Stimulated activated naive CD8-positive, alpha-beta T cell treated with anti-CD3 and anti-CD28 coated beads, Interleukin-15, amount 100 ng/mL, for 72 hours (primary cell): ENCODE results near the gene HECTD3.

Source experiments
- ATAC-seq: fragments of 150-1000 bp; cut with Tn5 transposase; 2 replicates; pipeline ENCODE4 v1.10.0; 2021; ENCODE audit warnings: mild to moderate bottlenecking, moderate library complexity
- DNase-seq, 2 donors: peaks; one replicate each; pipeline ENCODE4 v3.0.0; 2021 to 2022
- H3K27ac Mint-ChIP-seq, 2 donors: one replicate each; pipeline ENCODE4 v1.8.0; 2022; ENCODE audit warnings: mild to moderate bottlenecking in 2 of 2, mixed read lengths in 2 of 2, moderate library complexity in 2 of 2
- H3K27me3 Mint-ChIP-seq: one replicate; pipeline ENCODE4 v1.8.0; 2022; ENCODE audit warnings: mixed read lengths
- H3K4me1 Mint-ChIP-seq: one replicate; pipeline ENCODE4 v1.8.0; 2022; ENCODE audit warnings: mild to moderate bottlenecking, mixed read lengths
- H3K4me3 Mint-ChIP-seq, 2 donors: one replicate each; pipeline ENCODE4 v1.8.0; 2022; ENCODE audit warnings: mild to moderate bottlenecking in 2 of 2, mixed read lengths in 2 of 2, moderate library complexity in 1 of 2
- H3K9me3 Mint-ChIP-seq, 2 donors: one replicate each; pipeline ENCODE4 v1.8.0; 2022; ENCODE audit warnings: mixed read lengths in 2 of 2

HECTD3 gene

DNA sequence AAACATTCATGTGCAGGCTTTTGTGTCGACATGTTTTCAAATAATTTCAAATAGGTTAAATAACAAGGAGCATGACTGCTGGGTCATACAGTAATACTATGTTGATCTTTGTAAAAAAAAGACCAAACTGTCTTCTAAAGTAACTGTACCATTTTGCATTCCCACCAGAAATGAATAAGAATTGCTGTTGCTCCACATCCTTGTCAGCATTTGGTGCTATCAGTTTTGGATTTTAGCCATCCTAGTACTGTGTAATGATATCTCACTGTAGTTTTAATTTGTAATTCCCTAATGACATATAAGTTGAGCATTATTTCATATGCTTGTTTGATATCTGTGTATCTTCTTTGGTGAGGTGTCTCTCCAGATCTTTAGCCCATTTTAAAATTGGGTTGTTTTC is 12.5 kb upstream of the HECTD3 start:
- DNase-seq (no peak), ATAC-seq (no peak)
- no peak overlapping the region for H3K27ac Mint-ChIP-seq
- H3K27me3 Mint-ChIP-seq, result no peaks in the 10 kb centered on the region
- H3K9me3 Mint-ChIP-seq, result no peaks in the 10 kb centered on the region
- peaks cover 25% of the 10 kb centered on the region for H3K4me1 Mint-ChIP-seq
- H3K4me3 Mint-ChIP-seq, result no peak overlapping the region

- Mint-ChIP-seq H3K27me3 (no peaks in the 10 kb centered on the region), H3K4me1 (peaks cover 19% of the 10 kb centered on the region), H3K27ac (peak overlapping the region in 1 of 2 donors; percentile 29)
These were observed 7.6 kb upstream of the HECTD3 start for GRCh38 chr1:45018599-45019230.

GRCh38 chr1:45016767-45017166 is 5.6 kb upstream of the HECTD3 start:
- Mint-ChIP-seq H3K4me1 (peaks cover 32% of the 10 kb centered on the region), H3K27ac (no peak overlapping the region), H3K27me3 (no peaks in the 10 kb centered on the region)

More at GRCh38 chr1:45018599-45019230, 7.6 kb upstream of the HECTD3 start:
- peak; percentile 92 for ATAC-seq
- H3K4me3 Mint-ChIP-seq, result no peak overlapping the region
- H3K9me3 Mint-ChIP-seq, result no peaks in the 10 kb centered on the region
- peak; percentile 55 to 70 for DNase-seq

DNA sequence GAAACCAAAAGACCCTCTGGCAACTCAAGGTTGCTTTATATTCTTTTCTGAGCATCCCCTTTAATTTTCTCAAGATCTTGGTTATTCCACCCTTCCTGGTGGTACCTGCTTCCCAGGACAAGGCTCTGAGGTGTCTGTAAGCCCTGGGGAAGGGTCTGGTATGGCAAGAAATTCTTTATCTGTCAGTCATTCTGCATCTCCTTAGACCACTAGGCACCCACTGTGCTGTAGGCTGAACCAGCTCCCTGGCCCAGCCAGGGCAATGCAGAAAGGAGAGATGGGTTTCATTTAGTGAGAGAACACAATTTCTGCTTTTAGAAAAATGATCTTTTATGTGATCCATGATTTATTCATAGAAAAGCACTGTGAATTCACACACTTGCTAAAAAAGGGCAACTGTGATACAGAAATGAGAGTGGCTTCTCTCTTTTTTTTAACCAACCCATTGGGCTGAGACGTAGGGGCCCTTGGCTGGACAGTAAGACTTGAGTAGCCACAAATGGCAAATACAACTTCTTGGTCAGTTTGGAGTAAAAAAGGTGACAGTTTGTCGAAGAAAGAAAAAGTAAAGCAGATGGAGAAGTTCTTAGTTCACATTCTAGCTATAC is 5.1 kb upstream of the HECTD3 start:
- H3K4me1 Mint-ChIP-seq, result peaks cover 37% of the 10 kb centered on the region

More at GRCh38 chr1:45016767-45017166, 5.6 kb upstream of the HECTD3 start:
- no peak for DNase-seq
- Mint-ChIP-seq H3K9me3 (no peaks in the 10 kb centered on the region), H3K4me3 (no peak overlapping the region)
- ATAC-seq, result no peak

DNA sequence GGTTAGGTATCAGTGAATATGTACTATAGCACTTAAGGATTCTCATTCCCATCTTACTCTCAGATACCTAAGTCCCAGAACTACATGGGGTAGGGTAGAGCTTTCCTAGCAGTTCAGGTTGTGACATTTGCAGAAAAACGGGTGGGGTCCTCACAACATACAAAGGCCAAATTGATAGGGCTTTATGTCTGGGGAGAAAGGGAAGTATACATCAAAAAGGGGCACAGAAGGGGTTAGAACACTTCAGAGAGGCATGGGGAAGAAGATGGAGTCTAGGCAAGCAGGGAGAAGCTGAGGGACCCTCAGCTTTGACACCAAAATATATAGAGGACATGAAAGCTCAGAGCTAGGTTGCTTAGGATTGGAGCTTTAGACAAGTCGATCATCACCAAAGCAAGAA is 4.6 kb upstream of the HECTD3 start:
- no peaks in the 10 kb centered on the region for H3K27me3 Mint-ChIP-seq
- H3K4me1 Mint-ChIP-seq, result peaks cover 37% of the 10 kb centered on the region
- no peaks in the 10 kb centered on the region for H3K9me3 Mint-ChIP-seq
- no peak for DNase-seq
- no peak overlapping the region for H3K27ac Mint-ChIP-seq
- no peak for ATAC-seq
- H3K4me3 Mint-ChIP-seq, result no peak overlapping the region

More for the DNA sequence above, 5.1 kb upstream of the HECTD3 start:
- Mint-ChIP-seq H3K27ac (no peak overlapping the region), H3K27me3 (no peaks in the 10 kb centered on the region), H3K9me3 (no peaks in the 10 kb centered on the region), H3K4me3 (no peak overlapping the region)
- no peak for ATAC-seq
- DNase-seq, result no peak

- Mint-ChIP-seq H3K4me3 (peak overlapping the region; percentile 50 to 95), H3K27me3 (no peaks in the 10 kb centered on the region), H3K27ac (no peak overlapping the region), H3K9me3 (no peaks in the 10 kb centered on the region), H3K4me1 (peaks cover 48% of the 10 kb centered on the region)
- no peak for ATAC-seq
- DNase-seq, result peak; percentile 79 to 81
These were observed 3.4 kb upstream of the HECTD3 start for GRCh38 chr1:45014321-45015028.

- Mint-ChIP-seq H3K27me3 (no peaks in the 10 kb centered on the region), H3K9me3 (no peaks in the 10 kb centered on the region), H3K4me1 (peaks cover 53% of the 10 kb centered on the region), H3K27ac (no peak overlapping the region), H3K4me3 (peak overlapping the region; percentile 88 to 95)
- ATAC-seq, result no peak
- no peak for DNase-seq
These were observed 2.6 kb upstream of the HECTD3 start for GRCh38 chr1:45013551-45014209.

DNA sequence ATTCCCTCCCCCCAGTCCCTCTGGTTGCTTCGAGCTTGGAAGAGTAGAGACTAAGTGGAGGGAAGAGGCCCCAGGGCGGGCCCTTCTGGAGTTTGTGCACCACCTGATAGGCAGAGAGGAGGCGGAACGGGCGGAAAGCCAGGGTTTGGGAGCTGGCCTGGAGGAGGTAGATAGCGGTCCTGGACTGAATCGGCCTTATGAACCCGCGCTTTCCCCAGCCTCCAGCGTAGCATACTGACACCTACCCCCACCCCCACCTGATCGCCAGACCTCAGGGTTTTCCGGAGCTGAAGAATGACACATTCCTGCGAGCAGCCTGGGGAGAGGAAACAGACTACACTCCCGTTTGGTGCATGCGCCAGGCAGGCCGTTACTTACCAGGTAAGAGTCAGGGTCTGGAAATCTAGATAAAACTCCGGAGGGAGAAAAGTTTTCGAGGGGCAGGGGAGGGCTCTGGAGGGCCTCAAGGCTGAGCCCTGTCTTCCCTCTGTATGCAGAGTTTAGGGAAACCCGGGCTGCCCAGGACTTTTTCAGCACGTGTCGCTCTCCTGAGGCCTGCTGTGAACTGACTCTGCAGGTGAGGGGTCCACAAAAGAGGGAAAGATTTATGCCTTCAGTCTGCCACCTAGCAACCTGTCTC is 1.6 kb upstream of the HECTD3 start:
- DNase-seq (peak; percentile 25 to 35), ATAC-seq (peak; percentile 11)
- H3K4me3 Mint-ChIP-seq, result peak overlapping the region; percentile 88 to 95
- no peaks in the 10 kb centered on the region for H3K27me3 Mint-ChIP-seq
- H3K4me1 Mint-ChIP-seq, result peaks cover 50% of the 10 kb centered on the region
- no peaks in the 10 kb centered on the region for H3K9me3 Mint-ChIP-seq
- H3K27ac Mint-ChIP-seq, result peak overlapping the region; percentile 65 to 93

DNA sequence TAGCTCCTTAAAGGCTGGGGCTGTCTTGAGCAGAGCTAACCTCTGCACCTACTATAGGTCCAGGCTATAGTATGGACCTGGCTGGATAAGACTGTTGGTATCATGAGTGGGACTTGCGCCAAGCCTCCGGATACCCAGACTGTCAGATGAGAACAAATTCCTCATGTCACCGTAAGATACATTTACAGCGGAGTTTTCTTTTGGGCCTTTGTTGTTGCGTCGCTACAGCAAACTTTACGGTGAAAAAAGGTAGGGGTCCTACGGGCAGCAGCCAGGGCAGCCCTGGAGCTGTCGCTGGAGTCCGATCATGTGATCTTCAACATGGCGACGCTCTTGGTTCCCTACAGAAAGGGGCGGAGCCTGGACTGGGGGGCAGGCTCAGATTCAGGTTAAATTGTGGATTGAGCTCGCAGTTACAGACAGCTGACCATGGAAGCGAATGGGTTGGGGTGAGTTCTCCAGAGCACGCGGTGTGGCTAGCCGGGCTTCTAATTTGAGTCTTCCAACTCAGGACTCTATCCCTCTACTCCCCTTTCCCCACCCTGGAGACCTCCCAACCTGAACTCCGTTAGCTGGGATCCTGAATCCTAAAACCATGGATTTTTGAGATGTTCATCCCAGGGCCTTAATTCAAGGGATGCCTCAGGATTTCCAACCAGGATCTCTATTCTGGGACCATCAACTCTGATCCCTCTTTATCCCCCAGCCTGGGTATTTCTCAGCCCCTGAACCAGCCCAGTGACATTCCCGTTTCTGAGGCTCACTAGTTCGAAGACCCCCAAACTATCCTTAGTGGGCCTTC is 914 bp upstream of the HECTD3 start, which contains the start of gene UROD:
Gene UROD, plus strand, starts transcription at position 418 of the 802 bp plus-strand sequence. Its CDS starts 12 bp downstream, at position 430.
- Mint-ChIP-seq H3K4me3 (peak within 1 kb of the TSS; percentile 88 to 95), H3K9me3 (no peaks in the 10 kb centered on the region), H3K27ac (peak within 1 kb of the TSS; percentile 65 to 93), H3K27me3 (no peaks in the 10 kb centered on the region), H3K4me1 (peaks cover 50% of the 10 kb centered on the region)
- peak; percentile 82 for ATAC-seq
- DNase-seq, result peak; percentile 86 to 94

DNA sequence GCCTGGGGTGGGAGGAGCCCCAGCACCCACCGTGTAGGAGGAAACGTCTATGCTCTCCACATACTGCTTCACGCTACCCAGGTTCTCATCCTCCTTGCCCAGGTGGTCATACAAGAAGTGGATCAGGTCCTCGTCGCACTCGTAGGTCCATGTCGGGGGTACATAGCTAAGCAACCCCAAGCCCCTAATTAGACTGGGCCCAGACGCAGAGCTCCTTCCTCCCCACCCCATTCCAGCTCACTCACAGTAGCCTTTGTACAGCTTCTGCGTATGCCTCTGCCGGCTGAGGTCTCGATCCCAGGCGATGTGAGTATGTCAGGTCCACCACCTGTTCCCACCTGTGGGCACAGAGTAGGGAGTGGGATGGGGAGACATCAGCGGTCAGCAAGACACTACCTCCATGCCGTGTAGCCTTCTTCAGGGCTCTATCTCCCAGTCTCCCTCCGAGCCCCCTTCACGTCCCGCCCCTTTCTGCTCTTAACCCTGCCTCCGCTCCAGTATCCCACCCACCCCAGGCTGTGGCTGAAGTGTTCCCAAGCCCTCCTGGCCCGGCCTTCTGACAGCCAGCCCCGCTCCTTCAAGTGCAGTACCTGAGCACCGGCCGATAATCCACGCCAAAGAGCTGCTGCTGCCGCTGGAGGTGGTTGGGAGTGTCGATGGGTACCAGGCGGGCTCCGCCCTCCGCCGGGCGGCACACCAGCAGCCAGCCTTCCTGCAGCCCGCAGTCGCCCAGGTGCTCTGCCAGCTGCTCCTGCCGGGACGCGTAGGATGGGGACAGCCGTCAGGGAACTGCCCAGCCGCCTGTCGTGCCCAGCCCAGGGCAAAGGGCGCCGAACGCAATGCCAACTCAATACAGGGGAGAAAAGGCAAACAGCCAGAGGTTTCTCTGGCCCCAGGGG is 919 bp downstream of the HECTD3 start:
- peak; percentile 26 to 39 for DNase-seq
- H3K4me1 Mint-ChIP-seq, result peaks cover 50% of the 10 kb centered on the region
- peak overlapping the region; percentile 88 to 95 for H3K4me3 Mint-ChIP-seq
- no peak for ATAC-seq
- H3K27me3 Mint-ChIP-seq, result no peaks in the 10 kb centered on the region
- H3K9me3 Mint-ChIP-seq, result no peaks in the 10 kb centered on the region
- H3K27ac Mint-ChIP-seq, result peak overlapping the region; percentile 51 to 83

DNA sequence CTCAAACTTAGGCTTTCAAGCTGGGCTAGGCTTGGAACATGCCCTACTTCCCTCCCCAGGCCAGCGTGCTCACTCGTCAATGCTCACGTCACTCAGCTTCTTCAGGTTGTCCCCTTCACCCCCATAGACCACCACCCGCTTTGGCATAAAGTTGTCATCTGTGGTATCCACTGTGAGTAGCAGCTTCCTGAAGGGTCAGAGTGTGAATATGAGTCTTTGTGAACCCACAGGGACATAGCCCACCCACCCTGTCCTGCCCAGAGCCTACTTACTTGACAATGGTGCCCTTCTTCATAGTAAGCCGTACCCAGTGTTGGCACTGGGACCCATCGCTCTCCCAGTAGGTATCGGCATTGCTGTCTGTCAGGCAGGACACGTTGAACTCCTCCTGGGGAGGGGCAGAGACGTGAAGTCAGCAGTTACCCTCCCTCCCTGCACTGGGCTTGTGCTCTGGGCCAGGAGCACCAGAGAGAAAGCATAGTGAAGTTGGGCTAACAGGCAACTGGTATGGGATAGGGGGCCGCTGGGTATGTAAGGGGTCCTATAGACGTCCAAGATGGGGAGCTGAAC is 1.7 kb downstream of the HECTD3 start:
- peak overlapping the region; percentile 88 to 95 for H3K4me3 Mint-ChIP-seq
- peak overlapping the region in 1 of 2 donors; percentile 86 for H3K27ac Mint-ChIP-seq
- H3K4me1 Mint-ChIP-seq, result peaks cover 45% of the 10 kb centered on the region
- H3K9me3 Mint-ChIP-seq, result no peaks in the 10 kb centered on the region
- no peak for DNase-seq
- no peaks in the 10 kb centered on the region for H3K27me3 Mint-ChIP-seq
- ATAC-seq, result no peak

DNA sequence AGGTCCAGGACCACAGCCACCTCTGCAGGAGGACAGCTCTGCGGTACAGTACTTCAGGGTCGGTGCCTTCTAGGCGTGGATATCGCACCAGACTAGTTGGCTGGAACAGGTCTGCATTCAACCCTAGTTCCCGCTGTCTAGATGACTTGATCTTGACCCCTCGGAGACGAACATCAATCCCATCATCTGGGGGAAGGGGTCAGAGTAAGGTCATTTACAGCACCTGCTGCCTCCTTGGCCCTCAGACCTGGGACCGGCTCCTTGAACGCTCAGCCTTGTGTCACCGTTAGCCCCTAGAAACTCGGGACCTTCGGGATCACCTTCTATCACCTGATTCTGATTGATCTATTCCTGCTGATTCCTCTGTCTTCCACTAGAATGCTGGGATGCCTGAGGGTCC is 2.6 kb downstream of the HECTD3 start:
- no peak overlapping the region for H3K27ac Mint-ChIP-seq
- H3K9me3 Mint-ChIP-seq, result no peaks in the 10 kb centered on the region
- no peak for ATAC-seq
- H3K27me3 Mint-ChIP-seq, result no peaks in the 10 kb centered on the region
- DNase-seq, result no peak
- peaks cover 37% of the 10 kb centered on the region for H3K4me1 Mint-ChIP-seq
- no peak overlapping the region for H3K4me3 Mint-ChIP-seq

- H3K4me1 Mint-ChIP-seq, result peaks cover 32% of the 10 kb centered on the region
- no peak overlapping the region for H3K4me3 Mint-ChIP-seq
- H3K9me3 Mint-ChIP-seq, result no peaks in the 10 kb centered on the region
- DNase-seq (no peak), ATAC-seq (no peak)
- H3K27me3 Mint-ChIP-seq, result no peaks in the 10 kb centered on the region
- no peak overlapping the region for H3K27ac Mint-ChIP-seq
These were observed 3.0 kb downstream of the HECTD3 start for GRCh38 chr1:45008076-45008475.
